Measurements from ENCODE around the gene CBFA2T3.
A peak's percentile ranks its signal among the peaks of the same experiment; 100 is the strongest.
"Not testable (repeated sequence)": the region's sequence is repeated elsewhere in the genome, so short reads cannot be mapped to it uniquely, and the experiment has no call there.

Gene CBFA2T3

GRCh38 chr16:88910284-88911135 lies 66.5 kb downstream of the CBFA2T3 start:
- DNase-seq (ENCODE audit: low read depth, low spot score) = peak; percentile 39

- no peak for DNase-seq (ENCODE audit: low read depth, low spot score)
Observed at GRCh38 chr16:88909431-88910210, 67.4 kb downstream of the CBFA2T3 start.

- no peak for DNase-seq (ENCODE audit: low read depth, low spot score)
Observed at GRCh38 chr16:88908307-88908706, 68.7 kb downstream of the CBFA2T3 start.

DNA sequence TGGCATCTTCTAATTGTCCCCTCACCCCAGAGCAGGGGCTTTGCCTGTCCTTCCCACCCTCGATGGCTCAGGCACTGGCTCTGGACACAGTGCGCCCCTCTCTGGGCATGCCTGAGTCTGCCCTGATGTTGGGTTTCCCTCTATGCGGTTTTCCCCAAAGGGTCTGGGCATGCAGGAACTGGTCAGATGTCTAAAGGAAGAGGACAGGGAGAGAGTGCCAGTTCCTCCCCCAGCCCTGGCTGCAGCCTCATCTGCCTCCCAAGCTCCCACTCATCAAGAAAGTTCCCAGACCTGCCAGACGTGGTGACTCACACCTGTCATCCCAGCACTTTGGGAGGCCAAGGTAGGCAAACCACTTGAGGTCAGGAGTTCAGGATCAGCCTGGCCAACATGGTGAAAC lies 69.2 kb downstream of the CBFA2T3 start:
- DNase-seq (ENCODE audit: low read depth, low spot score) = no peak

- no peak for DNase-seq (ENCODE audit: low read depth, low spot score)
Observed at GRCh38 chr16:88906535-88907105, 70.4 kb downstream of the CBFA2T3 start.

DNA sequence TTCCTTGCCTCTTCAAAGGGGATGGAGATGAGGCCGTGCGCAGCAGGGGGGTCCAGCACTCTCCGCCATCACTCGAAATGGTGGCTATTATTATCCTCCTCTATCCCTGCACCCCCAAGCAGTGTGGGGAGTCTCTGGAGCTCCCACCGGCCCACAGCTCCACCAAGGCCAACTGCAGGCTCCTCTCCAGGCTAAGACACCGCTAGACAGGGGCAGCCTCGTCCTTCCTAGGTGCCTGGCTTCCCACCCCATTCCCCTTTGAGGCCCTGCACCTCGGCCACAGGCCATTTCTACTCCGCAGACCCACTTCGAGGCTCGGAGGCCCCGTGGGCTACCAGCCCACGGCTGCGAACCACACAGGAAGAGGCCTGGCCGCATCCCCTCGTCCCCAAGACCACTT lies 71.0 kb downstream of the CBFA2T3 start:
- no peak for DNase-seq (ENCODE audit: low read depth, low spot score)

DNA sequence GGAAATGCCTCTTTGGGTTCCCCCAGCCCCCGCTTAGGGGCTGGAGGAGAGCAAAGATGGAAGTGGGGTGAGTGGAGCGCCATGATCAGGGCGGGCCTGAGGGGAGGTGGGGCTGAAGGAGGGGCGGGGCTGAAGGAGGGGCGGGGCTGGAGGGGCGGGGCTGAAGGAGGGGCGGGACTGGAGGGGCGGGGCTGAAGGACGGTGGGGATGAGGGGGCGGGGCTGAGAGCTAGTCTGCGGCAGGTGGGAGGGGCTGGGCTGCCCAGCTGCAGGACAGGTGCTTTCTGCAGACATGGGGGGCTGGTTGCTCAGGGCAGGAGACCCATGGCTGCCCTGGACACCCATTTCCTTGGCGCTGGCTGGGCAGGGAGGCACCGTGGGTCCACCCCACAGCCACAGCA lies 71.4 kb downstream of the CBFA2T3 start:
- DNase-seq (ENCODE audit: low read depth, low spot score) = no peak

GRCh38 chr16:88904676-88905365 lies 72.2 kb downstream of the CBFA2T3 start:
- DNase-seq (ENCODE audit: low read depth, low spot score) = no peak

DNA sequence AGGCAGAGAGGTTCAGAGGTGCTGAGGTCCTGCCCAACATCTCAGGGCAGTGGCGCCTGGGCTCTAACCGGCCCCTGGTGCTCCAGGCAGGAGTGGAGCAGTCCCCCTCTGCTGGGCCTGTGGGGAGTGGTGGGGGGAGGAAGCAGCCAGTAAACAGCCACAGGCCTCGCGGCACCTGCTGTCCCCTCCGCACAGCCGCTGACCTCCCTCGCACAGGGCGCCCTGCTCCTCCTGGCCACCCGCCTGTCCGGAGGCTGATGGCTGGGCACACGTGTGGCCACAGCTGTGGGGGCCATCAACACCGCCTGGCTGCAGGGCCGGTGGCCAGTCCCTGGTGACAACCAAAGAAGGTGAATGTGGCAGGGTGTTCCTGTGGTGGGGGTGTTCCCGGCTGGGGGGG lies 73.7 kb downstream of the CBFA2T3 start:
- DNase-seq (ENCODE audit: low read depth, low spot score) = no peak

GRCh38 chr16:88902744-88903143 lies 74.3 kb downstream of the CBFA2T3 start:
- no peak for DNase-seq (ENCODE audit: low read depth, low spot score)

DNA sequence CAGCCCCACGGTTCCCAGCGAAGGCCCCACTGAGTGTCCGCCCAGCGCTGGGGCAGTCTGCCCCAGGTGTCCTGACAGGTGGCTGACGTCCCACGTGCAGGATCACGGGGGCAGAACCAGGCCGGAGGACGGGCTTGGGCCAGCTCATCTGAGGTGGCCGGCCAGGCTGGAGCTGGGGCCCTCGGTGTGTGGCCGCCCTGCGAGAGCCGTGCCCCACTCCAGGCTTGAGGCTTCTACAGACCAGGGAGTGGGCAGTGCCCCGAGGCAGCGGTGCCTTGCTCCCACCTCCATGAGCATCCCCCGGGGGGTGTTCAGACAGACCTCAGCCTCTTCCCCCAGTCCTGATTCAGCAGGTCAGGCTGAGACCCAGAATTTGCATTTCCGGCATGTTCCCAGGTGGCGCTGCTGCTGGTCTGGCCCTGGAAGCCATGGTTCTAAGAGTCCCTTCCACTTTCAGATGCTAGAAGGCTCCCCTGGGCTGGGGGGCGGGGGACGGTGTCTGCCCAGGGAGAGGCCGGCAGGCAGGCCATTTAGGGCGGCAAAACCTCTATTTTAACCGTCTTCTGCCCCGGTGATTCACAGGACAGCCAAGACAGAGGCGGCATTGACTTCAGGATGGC lies 75.2 kb downstream of the CBFA2T3 start:
- no peak for DNase-seq (ENCODE audit: low read depth, low spot score)

DNA sequence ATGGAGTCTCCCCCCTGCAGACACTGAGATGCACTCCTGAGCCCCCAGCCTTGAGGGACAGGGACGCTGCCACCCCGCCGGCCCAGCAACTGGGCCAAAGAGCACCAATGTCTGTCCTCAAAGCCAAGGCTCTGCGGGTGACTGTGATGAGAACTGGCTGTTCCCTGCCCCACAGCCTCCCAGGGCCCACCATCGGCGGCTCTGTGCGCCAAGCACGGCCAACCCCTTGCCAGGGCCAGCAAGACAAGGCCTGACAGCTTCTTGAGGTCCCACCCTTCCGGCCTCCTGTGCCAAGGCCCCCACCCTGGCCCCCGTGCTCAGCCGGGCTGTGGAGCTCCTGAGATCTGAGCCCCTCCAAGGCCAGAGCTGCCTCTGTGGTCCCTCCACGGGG lies 76.3 kb downstream of the CBFA2T3 start:
- DNase-seq (ENCODE audit: low read depth, low spot score) = no peak

DNA sequence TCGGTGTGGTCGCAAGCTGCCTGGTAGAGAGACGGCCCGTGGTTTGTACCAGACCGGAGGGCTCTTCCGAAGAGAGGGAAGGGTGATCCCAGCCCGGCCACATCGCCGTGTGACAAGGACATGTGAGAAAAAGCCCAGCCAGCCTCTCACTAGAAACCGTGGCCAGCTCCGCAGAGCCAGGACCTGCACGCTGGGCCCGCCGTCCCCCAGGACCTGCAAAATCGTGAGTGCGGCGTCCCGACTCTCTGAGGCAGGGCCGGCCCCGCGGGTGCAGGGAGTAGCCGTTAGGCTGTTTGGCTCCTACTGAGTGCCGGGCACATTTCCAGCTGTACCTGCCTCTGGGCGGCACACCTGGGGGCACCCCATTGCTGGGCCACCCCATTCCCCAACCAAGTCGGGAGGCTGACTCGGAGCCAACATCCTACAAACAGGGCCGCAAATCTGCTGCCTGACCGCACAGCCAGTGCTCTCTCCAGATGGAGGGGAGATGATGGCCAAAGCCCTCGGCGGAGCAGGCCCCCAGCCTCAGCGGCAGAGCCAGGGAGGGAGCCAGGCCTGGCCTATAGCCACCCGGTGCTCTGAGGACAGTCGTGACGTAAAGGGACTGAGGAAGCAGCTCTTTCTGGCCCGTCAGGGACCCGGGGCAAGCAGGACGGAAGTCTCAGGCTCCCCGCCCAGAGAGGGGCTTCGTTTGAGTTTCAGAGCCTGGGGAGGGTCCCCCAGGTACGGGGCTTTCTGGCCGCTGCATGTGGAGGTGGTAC lies 76.9 kb downstream of the CBFA2T3 start:
- no peak for DNase-seq (ENCODE audit: low read depth, low spot score)

DNA sequence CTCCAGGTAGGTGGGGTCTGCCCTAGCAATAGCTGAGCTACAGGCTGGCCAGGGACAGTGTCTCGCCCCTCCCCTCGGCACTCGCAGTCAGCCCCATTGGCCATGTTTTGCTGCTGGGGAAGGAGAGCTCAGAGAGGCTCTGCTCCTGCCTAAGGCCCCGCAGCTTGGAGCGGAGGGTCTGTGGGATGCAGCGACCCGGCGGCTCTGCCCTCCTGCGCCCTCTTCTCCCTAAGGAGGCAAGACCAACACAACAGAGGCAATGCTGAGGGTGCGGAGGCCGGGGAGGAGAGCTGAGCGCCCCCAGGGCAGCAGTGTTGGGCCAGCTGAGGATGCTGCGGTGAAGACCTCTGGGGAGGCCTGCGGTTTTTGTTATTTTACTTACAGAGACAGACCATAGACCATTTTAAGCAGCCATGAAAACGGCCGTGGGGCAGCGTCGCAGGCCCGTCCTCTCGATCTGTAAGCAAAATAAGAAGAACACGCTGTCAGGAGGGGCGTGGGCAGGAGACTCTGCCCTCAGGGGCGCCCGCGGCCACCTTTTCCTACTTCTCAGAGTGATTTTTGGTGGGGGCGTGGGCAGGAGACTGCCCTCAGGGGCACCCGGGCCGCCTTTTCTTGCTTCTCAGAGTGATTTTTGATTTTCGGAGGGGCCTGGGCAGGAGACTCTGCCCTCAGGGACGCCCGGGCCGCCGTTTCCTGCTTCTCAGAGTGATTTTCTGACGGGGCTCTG lies 79.1 kb downstream of the CBFA2T3 start:
- DNase-seq (ENCODE audit: low read depth, low spot score) = no peak

GRCh38 chr16:88896238-88897070 lies 80.6 kb downstream of the CBFA2T3 start:
- no peak for DNase-seq (ENCODE audit: low read depth, low spot score)

GRCh38 chr16:88895335-88895734 lies 81.7 kb downstream of the CBFA2T3 start:
- no peak for DNase-seq (ENCODE audit: low read depth, low spot score)

DNA sequence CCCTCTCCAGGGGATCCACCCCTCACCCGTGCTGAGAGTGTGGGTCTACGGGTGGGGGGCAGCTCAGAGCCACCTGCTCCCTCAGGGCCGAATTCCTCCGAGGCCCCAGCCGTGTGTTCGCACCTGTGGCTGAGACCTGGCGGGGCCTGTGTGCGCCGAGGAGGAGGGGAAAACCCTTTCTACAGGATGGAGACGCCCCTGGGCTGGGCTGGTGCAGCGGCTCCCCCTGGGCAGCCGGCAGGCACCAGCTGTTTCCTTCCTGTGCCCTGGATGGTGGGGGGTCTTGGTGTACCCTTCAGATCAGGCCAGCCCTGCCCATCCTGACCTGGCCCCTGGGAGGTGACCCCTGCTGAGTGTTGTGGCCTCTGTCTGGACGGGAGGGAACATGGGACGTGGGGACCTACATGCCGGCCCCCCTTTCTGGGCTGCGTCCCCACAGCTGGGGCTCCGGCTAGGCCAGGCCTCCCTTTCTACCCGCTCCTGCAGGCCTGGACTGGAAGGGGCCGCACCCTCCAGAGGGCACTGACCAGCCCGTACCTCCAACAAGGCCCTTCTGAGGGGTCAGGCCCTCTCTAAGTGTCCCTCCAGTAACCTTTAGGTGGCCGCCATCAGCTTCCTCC lies 82.2 kb downstream of the CBFA2T3 start:
- DNase-seq (ENCODE audit: low read depth, low spot score) = no peak

DNA sequence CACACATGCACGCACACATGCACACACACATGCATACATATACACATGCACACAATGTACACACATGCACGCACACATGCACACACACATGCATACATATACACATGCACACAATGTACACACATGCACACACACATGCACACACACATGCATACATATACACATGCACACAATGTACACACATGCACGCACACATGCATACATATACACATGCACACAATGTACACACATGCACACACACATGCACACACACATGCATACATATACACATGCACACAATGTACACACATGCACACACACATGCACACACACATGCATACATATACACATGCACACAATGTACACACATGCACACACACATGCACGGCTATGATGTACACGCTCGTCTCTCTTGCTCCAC lies 82.7 kb downstream of the CBFA2T3 start:
- DNase-seq (ENCODE audit: low read depth, low spot score) = not testable (repeated sequence)
